M059J (cell line): Measurements from ENCODE around the gene POU6F2. TPM values are rescaled to one million over a fixed set of nuclear protein-coding genes. Genes with fewer than 3 reads are reported as not detected.
A peak's percentile ranks its signal among the peaks of the same experiment; 100 is the strongest.
"Not testable (repeated sequence)": the region's sequence is repeated elsewhere in the genome, so short reads cannot be mapped to it uniquely, and the experiment has no call there.

Experiments
- DNase-seq: peaks from one replicate; pipeline ENCODE4 v3.0.0-alpha.2; 2012; ENCODE audit warnings: low read depth
- total RNA-seq: library from RNA; depleted of rRNA; stranded (reverse); fragments of >200 nt; shearing (Covaris generic); gene quantifications from 2 replicates; pipeline ENCODE4 v1.2.3, GENCODE V29; 2014

POU6F2 gene
- total RNA-seq, 1 experiment from 2014 or later = not detected

DNA sequence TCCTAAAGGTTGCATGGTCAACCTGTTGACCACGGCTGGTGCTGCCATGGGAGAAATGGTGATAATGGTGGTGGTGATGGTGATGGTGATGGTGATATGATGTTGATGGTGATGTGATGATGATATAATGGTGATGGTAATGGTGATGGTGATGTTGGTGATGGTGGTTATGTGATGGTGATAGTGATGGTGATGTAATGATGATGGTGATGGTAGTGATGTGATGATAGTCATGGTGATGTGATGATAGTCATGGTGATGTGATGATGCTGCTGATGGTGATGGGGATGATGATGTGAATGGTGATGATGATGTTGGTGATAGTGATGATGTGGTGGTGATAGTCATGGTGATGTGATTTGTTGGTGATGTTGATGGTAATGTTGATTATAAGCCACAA is 23.9 kb downstream of the POU6F2 start:
- no peak for DNase-seq

GRCh38 chr7:39002755-39003154 is 25.0 kb downstream of the POU6F2 start:
- DNase-seq = no peak

- DNase-seq = no peak
Measured at GRCh38 chr7:39005036-39005435, 27.3 kb downstream of the POU6F2 start.

DNA sequence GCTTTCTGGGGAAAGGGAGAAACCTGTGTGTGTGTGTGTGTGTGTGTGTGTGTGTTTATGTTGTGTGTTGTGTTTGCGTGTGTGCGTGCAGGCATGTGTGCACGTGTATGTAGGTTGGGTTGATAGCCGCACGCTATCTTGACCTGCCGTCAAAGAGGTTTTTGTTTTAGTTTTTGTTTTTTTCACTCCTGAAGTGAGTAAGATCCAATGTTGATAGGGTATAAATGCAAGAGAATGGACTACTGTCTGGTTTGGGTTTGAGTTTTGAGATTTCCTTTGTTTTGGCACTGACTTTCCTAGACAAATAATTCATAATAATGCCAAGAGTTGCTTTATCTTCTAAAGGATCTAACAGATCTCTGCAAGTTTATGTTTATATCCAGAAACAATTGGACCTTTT is 27.8 kb downstream of the POU6F2 start:
- no peak for DNase-seq

DNA sequence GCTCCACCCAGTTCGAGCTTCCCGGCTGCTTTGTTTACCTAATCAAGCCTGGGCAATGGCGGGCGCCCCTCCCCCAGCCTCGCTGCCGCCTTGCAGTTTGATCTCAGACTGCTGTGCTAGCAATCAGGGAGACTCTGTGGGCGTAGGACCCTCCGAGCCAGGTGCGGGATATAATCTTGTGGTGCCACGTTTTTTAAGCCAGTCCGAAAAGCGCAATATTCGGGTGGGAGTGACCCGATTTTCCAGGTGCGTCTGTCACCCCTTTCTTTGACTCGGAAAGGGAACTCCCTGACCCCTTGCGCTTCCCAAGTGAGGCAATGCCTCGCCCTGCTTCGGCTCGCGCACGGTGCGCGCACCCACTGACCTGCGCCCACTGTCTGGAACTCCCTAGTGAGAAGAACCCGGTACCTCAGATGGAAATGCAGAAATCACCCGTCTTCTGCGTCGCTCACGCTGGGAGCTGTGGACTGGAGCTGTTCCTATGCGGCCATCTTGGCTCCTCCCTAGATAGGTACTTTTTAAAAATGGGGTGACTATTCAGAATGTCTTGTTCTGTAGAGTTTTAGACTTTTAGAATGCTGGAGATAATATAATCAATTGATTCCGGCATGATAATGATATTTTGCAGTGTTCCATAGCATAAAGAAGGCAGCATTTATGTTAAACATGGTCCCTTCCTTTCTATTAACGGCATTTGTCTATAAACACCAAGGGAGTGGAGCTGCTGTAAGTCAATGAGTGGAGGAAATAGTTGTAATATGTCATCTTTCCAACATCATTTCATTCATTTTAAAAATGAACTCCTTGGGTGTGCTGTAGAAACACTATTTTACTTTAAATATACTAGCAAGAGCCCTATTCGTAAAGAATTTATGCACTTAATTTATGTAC is 35.6 kb downstream of the POU6F2 start:
- not testable (repeated sequence) for DNase-seq

- DNase-seq = no peak
Measured at GRCh38 chr7:39016609-39017008, 38.9 kb downstream of the POU6F2 start.

GRCh38 chr7:39017369-39017915 is 39.7 kb downstream of the POU6F2 start:
- DNase-seq = no peak

GRCh38 chr7:39022796-39023195 is 45.1 kb downstream of the POU6F2 start:
- no peak for DNase-seq

GRCh38 chr7:39027491-39027890 is 49.8 kb downstream of the POU6F2 start:
- peak; percentile 38 for DNase-seq

- no peak for DNase-seq
Measured at GRCh38 chr7:39033885-39034624, 56.3 kb downstream of the POU6F2 start.

GRCh38 chr7:39035156-39035555 is 57.4 kb downstream of the POU6F2 start:
- no peak for DNase-seq

DNA sequence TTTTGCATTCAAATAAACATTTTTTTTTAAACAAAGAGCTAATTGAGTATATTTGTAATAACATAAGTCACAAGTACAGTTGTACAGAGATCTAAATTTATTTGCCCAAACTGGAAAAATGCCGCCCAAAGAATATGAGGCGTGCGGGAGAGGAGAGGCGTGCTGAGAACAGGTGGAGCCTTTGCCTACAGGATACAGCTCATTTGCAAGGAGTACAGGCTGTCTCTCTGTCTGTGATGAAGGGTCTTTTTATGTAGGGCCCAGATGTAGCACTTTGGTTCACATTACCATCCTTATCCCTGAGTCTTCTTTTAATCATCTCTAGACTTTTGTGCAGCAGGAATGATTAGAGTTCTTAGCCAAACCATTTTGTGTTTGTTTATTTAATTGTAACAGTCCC is 58.2 kb downstream of the POU6F2 start:
- DNase-seq = no peak

GRCh38 chr7:39042670-39043069 is 65.0 kb downstream of the POU6F2 start:
- no peak for DNase-seq

DNA sequence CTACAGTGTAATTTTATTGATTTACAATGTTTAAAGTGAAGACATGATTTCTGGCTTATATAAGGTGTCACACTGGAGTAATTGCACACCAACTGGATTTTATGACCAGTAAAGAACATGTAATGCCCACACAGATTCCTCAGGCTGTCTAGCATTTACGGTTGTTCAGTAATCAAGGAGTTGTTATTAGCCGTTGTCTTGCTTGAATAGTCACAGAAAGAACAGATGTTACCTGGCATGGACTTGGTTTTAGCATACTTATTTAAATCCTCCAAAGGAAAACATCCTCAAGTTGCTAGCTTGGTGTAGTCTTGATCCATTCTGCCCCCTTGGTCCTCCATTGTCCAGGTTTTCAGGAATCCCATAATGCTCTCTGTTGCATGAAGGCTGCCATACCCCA is 65.8 kb downstream of the POU6F2 start:
- no peak for DNase-seq

- no peak for DNase-seq
Measured at GRCh38 chr7:39044489-39044888, 66.8 kb downstream of the POU6F2 start.

DNA sequence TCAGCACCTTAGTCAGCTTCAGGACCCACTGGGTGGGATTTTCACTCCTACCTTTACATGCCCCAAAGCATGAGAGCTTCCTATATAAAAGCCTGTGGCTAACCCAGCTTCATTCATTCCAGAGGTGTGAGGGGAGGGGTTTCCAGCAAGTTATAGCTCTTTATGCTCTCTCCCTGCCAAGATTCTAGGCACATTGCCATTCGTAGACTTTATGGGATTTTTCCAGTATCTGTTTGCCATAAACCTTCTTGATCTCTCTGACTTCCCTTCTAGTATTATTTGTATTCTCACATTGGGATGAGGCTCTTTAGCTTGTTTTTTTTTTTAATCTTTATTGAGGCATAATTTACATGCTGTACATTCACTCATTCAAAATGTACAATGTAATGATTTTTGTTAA is 67.5 kb downstream of the POU6F2 start:
- DNase-seq = no peak

DNA sequence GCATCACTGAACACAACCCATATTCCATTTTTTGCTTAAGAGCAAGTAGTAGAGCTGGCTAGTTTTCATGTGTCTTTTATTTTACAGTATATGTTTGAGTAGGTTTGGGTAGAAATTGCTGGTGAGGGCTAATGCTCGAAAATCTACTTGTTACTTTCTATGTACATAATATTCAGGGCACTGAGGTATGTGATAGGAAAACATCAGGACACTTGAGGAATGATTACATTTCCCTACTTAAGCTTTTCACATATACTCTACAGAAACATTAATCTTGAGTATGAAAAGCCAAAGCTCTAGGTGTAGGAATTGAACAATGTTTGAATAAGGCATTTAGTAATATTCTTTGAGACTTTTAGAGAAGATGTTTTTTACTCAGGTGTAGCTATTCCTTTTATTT is 73.6 kb downstream of the POU6F2 start:
- DNase-seq = no peak

GRCh38 chr7:39051707-39052106 is 74.0 kb downstream of the POU6F2 start:
- no peak for DNase-seq

DNA sequence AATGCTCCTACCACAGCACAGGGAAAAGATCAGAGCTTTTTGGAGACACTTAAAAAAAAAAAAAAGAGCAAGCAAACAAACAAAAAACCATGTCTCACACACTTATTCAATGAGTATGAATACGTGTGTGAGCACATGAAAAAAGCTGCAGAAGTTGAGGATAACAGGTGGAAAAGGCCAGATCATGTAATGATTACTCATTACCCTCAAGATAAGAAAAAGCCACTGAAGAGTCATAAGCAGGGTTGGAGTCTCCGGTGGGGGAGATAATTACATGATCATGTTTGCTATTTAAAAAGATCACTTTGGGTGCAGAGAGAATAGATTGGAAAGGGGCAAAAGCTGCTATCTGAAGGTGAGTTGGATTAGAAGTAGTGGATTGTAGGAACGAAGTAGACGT is 77.0 kb downstream of the POU6F2 start:
- DNase-seq = peak; percentile 32

DNA sequence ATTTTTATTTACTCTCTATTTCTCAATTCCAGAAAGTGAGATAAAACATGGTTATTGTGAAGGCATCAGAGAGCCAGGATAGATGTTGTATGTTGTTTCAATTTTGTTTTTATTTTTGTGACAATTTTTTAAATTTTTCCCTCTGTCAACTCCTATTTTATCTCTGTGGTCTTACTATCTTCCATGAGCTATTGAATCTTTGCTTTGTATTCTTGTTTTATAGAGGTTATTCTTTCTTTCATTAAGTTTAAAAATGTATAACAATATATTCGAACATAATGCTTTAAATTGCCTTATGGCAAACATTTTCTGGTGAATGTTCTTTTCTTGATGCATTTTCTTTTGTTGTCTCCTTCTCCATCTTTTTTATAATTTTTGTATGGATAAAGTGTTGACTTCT is 78.4 kb downstream of the POU6F2 start:
- DNase-seq = no peak

DNA sequence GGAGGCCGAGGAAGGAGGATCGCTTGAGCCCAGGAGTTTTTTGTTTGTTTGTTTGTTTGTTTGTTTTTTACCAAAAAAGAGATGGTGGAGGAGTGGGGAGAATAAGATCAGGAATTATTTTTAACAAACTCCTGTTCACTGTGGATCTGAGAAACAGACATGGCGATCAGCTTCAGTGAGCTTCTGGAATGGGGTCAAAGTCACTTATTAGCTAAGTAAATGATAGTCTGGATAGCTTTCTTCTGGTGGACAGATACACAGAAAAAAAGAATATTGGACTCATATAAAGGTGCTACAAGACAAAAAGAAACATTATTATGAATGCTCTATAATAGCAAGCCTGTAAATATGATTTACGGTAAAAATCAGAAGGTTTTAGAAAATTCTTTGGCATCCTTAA is 85.1 kb downstream of the POU6F2 start:
- DNase-seq = no peak

DNA sequence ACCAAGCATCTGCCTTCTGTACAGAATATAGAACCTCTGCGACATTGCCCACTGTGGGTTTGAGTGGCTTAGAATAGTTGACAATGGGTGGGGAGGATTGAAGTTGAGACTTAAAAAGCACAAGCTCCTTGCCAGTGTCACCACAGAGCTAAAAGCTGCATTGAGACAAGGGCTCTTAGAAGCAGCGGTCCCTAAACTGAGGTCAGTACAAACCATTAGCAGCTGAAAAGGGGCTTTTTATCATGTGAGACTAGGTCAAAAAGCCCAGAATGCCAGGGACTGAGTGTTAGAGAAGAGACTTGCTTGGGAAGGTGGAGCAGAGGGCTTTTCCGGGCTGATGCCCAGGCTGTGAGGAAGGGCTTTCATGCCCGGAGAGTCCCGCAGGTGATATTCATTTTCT is 91.3 kb downstream of the POU6F2 start:
- no peak for DNase-seq
